H1 (cell line): ENCODE measurements around the gene PXK. TPM values are rescaled to one million over a fixed set of nuclear protein-coding genes. Genes with fewer than 3 reads are reported as not detected.

ENCODE experiments used
- CTCF ChIA-PET: fragments of 300-600 bp; sonication (Branson Sonifier 250); formaldehyde crosslinking; loops from one replicate; lab custom pipeline; 2021; ENCODE audit not compliant: partially characterized antibody; lab: Charles Lee
- POLR2A ChIA-PET: fragments of 300-600 bp; sonication (Branson Sonifier 250); formaldehyde crosslinking; loops from one replicate; lab custom pipeline; 2021; ENCODE audit warnings: inconsistent platforms; ENCODE audit not compliant: partially characterized antibody; lab: Charles Lee
- DNase-seq, 2 experiments: peaks; one replicate each; pipeline versions ENCODE4 v3.0.0 to v3.0.0-alpha.2; 2010 to 2022; ENCODE audit warnings: low spot score in 2 of 2, low read depth in 1 of 2, mixed read lengths in 1 of 2
- FAIRE-seq: peaks from 2 replicates; lab custom pipeline; 2011; peaks lifted over from hg19 to GRCh38; lab: Jason Lieb, UNC
- H2AFZ ChIP-seq: 2 replicates; pipeline ENCODE4 v1.8.1; 2012; ENCODE audit warnings: low read length, inconsistent platforms
- H2AK5ac ChIP-seq: 2 replicates; pipeline ENCODE4 v1.6.1; 2013; ENCODE audit warnings: low read depth, low read length
- H2BK120ac ChIP-seq: replicated peaks from 2 replicates; pipeline ENCODE3; 2013; ENCODE audit warnings: low read depth, low read length, inconsistent platforms
- H2BK12ac ChIP-seq: 2 replicates; pipeline ENCODE4 v1.6.1; 2013; ENCODE audit warnings: low read depth, low read length
- H2BK15ac ChIP-seq: 2 replicates; pipeline ENCODE4 v1.6.1; 2013; ENCODE audit warnings: low read length
- H2BK20ac ChIP-seq: 2 replicates; pipeline ENCODE4 v1.6.1; 2013; ENCODE audit warnings: low read length
- H2BK5ac ChIP-seq: 2 replicates; pipeline ENCODE4 v1.6.1; 2013; ENCODE audit warnings: low read depth, low read length
- H3K14ac ChIP-seq: 2 replicates; pipeline ENCODE4 v1.6.1; 2013; ENCODE audit warnings: inconsistent platforms; ENCODE audit not compliant: insufficient read length
- H3K18ac ChIP-seq: 2 replicates; pipeline ENCODE4 v1.6.1; 2013; ENCODE audit warnings: low read length; ENCODE audit errors: extremely low read depth
- H3K23ac ChIP-seq: 2 replicates; pipeline ENCODE4 v1.6.1; 2013; ENCODE audit warnings: inconsistent platforms; ENCODE audit not compliant: insufficient read length
- H3K23me2 ChIP-seq: 2 replicates; pipeline ENCODE4 v1.6.1; 2013; ENCODE audit warnings: low read depth, low read length
- H3K27ac ChIP-seq: 2 replicates; pipeline ENCODE4 v1.6.1; 2011; ENCODE audit warnings: low read depth, low read length, inconsistent platforms
- H3K27me3 ChIP-seq, 4 experiments: replicated peaks in 1 of 4; 1 replicate in 1 of 4; 2 replicates in 3 of 4; pipeline versions ENCODE4 v1.6.1 to v1.8.1; 2011 to 2013; ENCODE audit warnings: low read length in 3 of 4, mild to moderate bottlenecking in 3 of 4, inconsistent platforms in 2 of 4, mixed read lengths in 2 of 4, moderate library complexity in 1 of 4; ENCODE audit not compliant: control insufficient read depth in 3 of 4, insufficient read depth in 3 of 4; ENCODE audit errors: extremely low read depth in 1 of 4
- H3K36me3 ChIP-seq, 4 experiments: 2 replicates each; pipeline versions ENCODE4 v1.6.1 to v1.8.1; 2011 to 2013; ENCODE audit warnings: mild to moderate bottlenecking in 4 of 4, low read length in 3 of 4, moderate library complexity in 2 of 4, control low read depth in 1 of 4, inconsistent platforms in 1 of 4; ENCODE audit not compliant: insufficient read depth in 4 of 4, control insufficient read depth in 2 of 4
- H3K4ac ChIP-seq: replicated peaks from 2 replicates; pipeline ENCODE3; 2013; ENCODE audit warnings: low read length, low read depth, mixed read lengths, inconsistent platforms; ENCODE audit not compliant: insufficient read length
- H3K4me1 ChIP-seq, 4 experiments: replicated peaks in 1 of 4; 1 replicate in 1 of 4; 2 replicates in 3 of 4; pipeline versions ENCODE4 v1.6.1 to v1.8.1; 2011 to 2013; ENCODE audit warnings: low read length in 3 of 4, inconsistent platforms in 2 of 4, mixed read lengths in 1 of 4; ENCODE audit not compliant: insufficient read depth in 4 of 4, control insufficient read depth in 3 of 4
- H3K4me2 ChIP-seq, 2 experiments: 2 replicates each; pipeline versions ENCODE4 v1.6.1 to v1.8.1; 2011 to 2013; ENCODE audit warnings: low read depth in 2 of 2, low read length in 2 of 2, control low read depth in 1 of 2, inconsistent platforms in 1 of 2, mild to moderate bottlenecking in 1 of 2; ENCODE audit not compliant: insufficient read depth in 1 of 2
- H3K4me3 ChIP-seq, 4 experiments: fragments of 200-600, 300-600 bp in 1 of 4; sonication (generic), shearing (Covaris generic), sonication (Bioruptor Twin) in 1 of 4; 2 replicates each; pipeline versions ENCODE4 v1.5.1 to v1.8.1; 2011 to 2016; ENCODE audit warnings: low read length in 4 of 4, low read depth in 3 of 4, control low read depth in 2 of 4, inconsistent platforms in 2 of 4, mild to moderate bottlenecking in 2 of 4, mixed read lengths in 1 of 4, moderate library complexity in 1 of 4; ENCODE audit not compliant: insufficient read depth in 2 of 4; ENCODE audit errors: extremely low read depth in 1 of 4
- H3K56ac ChIP-seq: replicated peaks from 2 replicates; pipeline ENCODE3; 2013; ENCODE audit warnings: low read depth, mild to moderate bottlenecking, mixed read lengths, low read length, inconsistent platforms; ENCODE audit not compliant: insufficient read length
- H3K79me1 ChIP-seq: 2 replicates; pipeline ENCODE4 v1.6.1; 2013; ENCODE audit warnings: low read depth, low read length, control low read depth
- H3K79me2 ChIP-seq, 2 experiments: 2 replicates each; pipeline versions ENCODE4 v1.6.1 to v1.8.1; 2012 to 2013; ENCODE audit warnings: low read length in 2 of 2, mild to moderate bottlenecking in 2 of 2, inconsistent platforms in 1 of 2; ENCODE audit not compliant: insufficient read depth in 2 of 2, control insufficient read depth in 1 of 2
- H3K9ac ChIP-seq, 4 experiments: replicated peaks in 1 of 4; 1 replicate in 1 of 4; 2 replicates in 3 of 4; pipeline versions ENCODE4 v1.6.1 to v1.8.1; 2011 to 2013; ENCODE audit warnings: low read depth in 3 of 4, low read length in 3 of 4, control low read depth in 2 of 4, mild to moderate bottlenecking in 2 of 4, moderate library complexity in 2 of 4, inconsistent platforms in 1 of 4; ENCODE audit errors: extremely low read depth in 1 of 4
- H3K9me3 ChIP-seq, 2 experiments: 2 replicates each; pipeline versions ENCODE4 v1.6.1 to v1.8.1; 2012 to 2013; ENCODE audit warnings: mild to moderate bottlenecking in 2 of 2, moderate library complexity in 2 of 2, control low read depth in 1 of 2, inconsistent platforms in 1 of 2, low read depth in 1 of 2, low read length in 1 of 2, mixed read lengths in 1 of 2; ENCODE audit not compliant: insufficient read depth in 2 of 2
- H4K20me1 ChIP-seq, 2 experiments: replicated peaks in 1 of 2; 2 replicates each; pipeline versions ENCODE3 to v1.8.1; 2011 to 2013; ENCODE audit warnings: inconsistent platforms in 2 of 2, low read length in 2 of 2, mild to moderate bottlenecking in 1 of 2; ENCODE audit not compliant: insufficient read depth in 2 of 2, control insufficient read depth in 1 of 2
- H4K5ac ChIP-seq: 2 replicates; pipeline ENCODE4 v1.6.1; 2013; ENCODE audit warnings: low read length, low read depth, mixed read lengths, inconsistent platforms; ENCODE audit not compliant: insufficient read length
- H4K8ac ChIP-seq: 2 replicates; pipeline ENCODE4 v1.8.0; 2013; ENCODE audit warnings: mild to moderate bottlenecking, moderate library complexity, low read length, inconsistent platforms; ENCODE audit not compliant: insufficient read depth; ENCODE audit errors: extremely low read depth
- H4K91ac ChIP-seq: replicated peaks from 2 replicates; pipeline ENCODE3; 2013; ENCODE audit warnings: low read length, mixed read lengths, inconsistent platforms; ENCODE audit not compliant: insufficient read length
- GTF2F1 ChIP-seq: IDR thresholded peaks from 2 replicates; pipeline ENCODE4 v1.6.1; 2012; ENCODE audit warnings: low read depth, low read length, improper control_type of control experiment, borderline replicate concordance
- TEAD4 ChIP-seq: IDR thresholded peaks from 2 replicates; pipeline ENCODE4 v1.6.1; 2012; ENCODE audit warnings: low read depth, low read length, inconsistent platforms, mixed read lengths
- polyA plus RNA-seq, 7 experiments: library from polyadenylated mRNA; depleted of rRNA in 3 of 7; stranded (reverse) in 5 of 7; unstranded in 2 of 7; fragments of >200 nt in 5 of 7; fragments of 200-250 nt in 2 of 7; gene quantifications; 1 replicate in 5 of 7; 2 replicates in 1 of 7; 4 replicates in 1 of 7; pipeline versions ENCODE4 v1.2.1 to v1.2.3, GENCODE V29; 2011 to 2013; ENCODE audit warnings: missing spikeins in 2 of 7, mixed read lengths in 2 of 7
- total RNA-seq: library from RNA; stranded (reverse); fragmentation: NEBNext Ultra II Directional; extraction: Animal tissue kit (Norgen Biotek cat#: 25700); gene quantifications from 2 replicates; pipeline ENCODE4 v1.2.1, GENCODE V29; 2021

PXK gene
- total and polyA plus RNA-seq, 2 of the 8 experiments (the other 6 are each of a cell fraction or from before 2014, with no cell fraction given) = 3.5 to 7.1 TPM

GRCh38 chr3:58388550-58389091 is 55.9 kb downstream of the PXK start:
- Histone ChIP-seq H3K9ac (no peak overlapping the region), H3K36me3 (no peaks in the 10 kb centered on the region), H2BK120ac (no peak overlapping the region), H4K20me1 (no peaks in the 10 kb centered on the region), H3K4me2 (no peak overlapping the region), H3K18ac (no peak overlapping the region), H2BK20ac (no peak overlapping the region), H3K9me3 (no peaks in the 10 kb centered on the region), H3K79me1 (no peaks in the 10 kb centered on the region), H2BK5ac (no peak overlapping the region), H2AFZ (no peak overlapping the region), H4K91ac (no peak overlapping the region), H3K27me3 (no peaks in the 10 kb centered on the region)
- no peak for DNase-seq
- TF ChIP-seq TEAD4 (peak; percentile 52; the same call in 1 of the 2 replicates), GTF2F1 (no peak)
- TF ChIP-seq, all 59 proteins: peak for 1
- H4K5ac ChIP-seq = no peak overlapping the region
- no peak overlapping the region for H2AK5ac ChIP-seq
- H3K23ac ChIP-seq = no peak overlapping the region
- no peaks in the 10 kb centered on the region for H3K4me1 ChIP-seq
- POLR2A ChIA-PET = interaction anchor here (0.7 kb wide), 1 partner anchor 86 kb away, joined by 3 read pairs; no protein-coding TSS in a partner anchor
- no peak overlapping the region for H3K56ac ChIP-seq
- H4K8ac ChIP-seq = no peak overlapping the region
- CTCF ChIA-PET = interaction anchor here (0.6 to 1.9 kb wide), 7 partner anchors 11 to 81 kb away, joined by 3 to 5 read pairs (median 3); no protein-coding TSS in a partner anchor
- H3K27ac ChIP-seq = no peak overlapping the region
- no peak for FAIRE-seq
- no peak overlapping the region for H3K4ac ChIP-seq
- no peaks in the 10 kb centered on the region for H3K79me2 ChIP-seq
- H2BK12ac ChIP-seq = no peak overlapping the region
- no peak overlapping the region for H3K4me3 ChIP-seq
- no peaks in the 10 kb centered on the region for H3K23me2 ChIP-seq
- no peak overlapping the region for H2BK15ac ChIP-seq
- no peak overlapping the region for H3K14ac ChIP-seq
